Measurements from ENCODE around the gene CSNK1D.
A peak's percentile ranks its signal among the peaks of the same experiment; 100 is the strongest.
"Not testable (repeated sequence)": the region's sequence is repeated elsewhere in the genome, so short reads cannot be mapped to it uniquely, and the experiment has no call there.

CSNK1D gene

GRCh38 chr17:82262344-82262743 is 11.2 kb downstream of the CSNK1D start:
- no peak for DNase-seq
- intact Hi-C loops (cut with DNase I): loop anchor here (5.0 kb wide), 1 partner anchor 35 kb away; no protein-coding TSS in a partner anchor

DNA sequence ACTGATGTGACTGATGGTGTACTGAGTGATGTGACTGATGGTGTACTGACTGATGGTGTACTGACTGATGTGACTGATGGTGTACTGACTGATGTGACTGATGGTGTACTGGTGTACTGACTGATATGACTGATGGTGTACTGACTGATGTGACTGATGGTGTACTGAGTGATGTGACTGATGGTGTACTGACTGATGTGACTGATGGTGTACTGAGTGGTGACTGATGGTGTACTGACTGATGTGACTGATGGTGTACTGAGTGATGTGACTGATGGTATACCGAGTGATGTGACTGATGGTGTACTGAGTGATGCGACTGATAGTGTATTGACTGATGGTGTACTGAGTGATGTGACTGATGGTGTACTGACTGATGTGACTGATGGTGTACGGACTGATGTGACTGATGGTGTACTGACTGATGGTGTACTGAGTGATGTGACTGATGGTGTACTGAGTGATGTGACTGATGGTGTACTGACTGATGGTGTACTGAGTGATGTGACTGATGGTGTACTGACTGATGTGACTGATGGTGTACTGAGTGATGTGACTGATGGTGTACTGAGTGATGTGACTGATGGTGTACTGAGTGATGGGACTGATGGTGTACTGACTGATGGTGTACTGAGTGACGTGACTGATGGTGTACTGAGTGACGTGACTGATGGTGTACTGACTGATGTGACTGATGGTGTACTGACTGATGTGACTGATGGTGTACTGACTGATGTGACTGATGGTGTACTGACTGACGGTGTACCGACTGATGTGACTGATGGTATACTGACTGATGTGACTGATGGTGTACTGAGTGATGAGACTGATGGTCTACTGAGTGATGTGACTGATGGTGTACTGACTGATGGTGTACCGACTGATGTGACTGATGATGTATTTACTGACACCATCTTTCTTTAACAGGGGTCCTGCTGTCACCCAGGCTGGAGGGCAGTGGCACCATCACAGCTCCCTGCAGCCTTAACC is 13.2 kb downstream of the CSNK1D start:
- intact Hi-C loops (cut with DNase I): loop anchor here (5.0 kb wide), 1 partner anchor 37 kb away; no protein-coding TSS in a partner anchor
- not testable (repeated sequence) for DNase-seq

GRCh38 chr17:82258555-82258954 is 14.9 kb downstream of the CSNK1D start:
- intact Hi-C loops (cut with DNase I): no loop called here
- DNase-seq: no peak

DNA sequence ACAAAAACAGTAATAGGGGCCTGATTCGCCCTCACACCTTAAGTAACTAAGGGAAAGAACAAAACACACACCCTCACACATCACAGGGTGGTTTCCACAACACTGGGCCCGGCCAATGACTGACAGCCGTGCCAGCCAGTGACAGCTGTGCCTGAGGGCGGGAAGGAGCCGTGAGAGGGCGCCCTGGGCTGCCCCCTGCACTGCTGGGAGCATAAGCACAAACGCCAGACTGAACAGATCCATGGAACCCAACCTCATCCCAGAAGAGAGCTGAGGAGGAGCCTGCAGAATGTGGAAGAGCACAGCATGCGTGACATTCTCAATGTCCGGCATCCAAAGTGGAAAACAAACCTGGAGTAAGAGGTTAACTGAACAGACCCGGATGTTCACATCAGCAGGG is 16.0 kb downstream of the CSNK1D start:
- intact Hi-C loops (cut with DNase I): no loop called here
- DNase-seq: peak; percentile 60 to 91 (median 82)

- DNase-seq: no peak
- intact Hi-C loops (cut with DNase I): no loop called here
These were observed 17.1 kb downstream of the CSNK1D start for GRCh38 chr17:82256242-82256885.

DNA sequence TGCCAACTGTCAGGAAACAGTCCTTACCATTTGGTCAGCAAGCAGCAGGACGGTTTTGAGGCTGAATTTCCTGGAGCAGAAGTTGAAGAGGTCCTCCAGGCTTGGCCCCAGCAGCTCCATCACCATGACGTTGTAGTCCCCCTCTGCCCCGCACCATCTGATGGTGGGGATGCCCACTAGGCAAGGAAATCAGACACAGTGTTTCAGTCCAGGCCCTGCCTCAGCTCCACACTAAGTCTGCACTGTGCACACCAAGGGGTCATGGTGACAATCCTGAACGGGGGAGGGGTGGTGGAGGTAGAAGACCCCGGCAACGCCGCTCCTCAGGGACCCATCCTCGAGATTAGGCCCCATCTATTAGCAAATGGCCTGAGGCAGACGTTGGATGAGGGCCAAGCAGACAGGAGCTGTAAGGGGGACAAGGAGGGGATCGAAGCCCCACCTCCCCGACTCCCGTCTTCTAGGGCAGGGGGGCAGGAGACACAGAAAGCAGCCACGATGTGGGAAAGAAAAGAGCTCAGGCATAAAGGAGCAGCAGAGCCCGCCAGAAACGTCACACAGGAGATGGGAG is 18.0 kb downstream of the CSNK1D start:
- no peak for DNase-seq
- intact Hi-C loops (cut with DNase I): no loop called here

GRCh38 chr17:82254746-82255145 is 18.8 kb downstream of the CSNK1D start:
- intact Hi-C loops (cut with DNase I); DNase-seq: not testable (repeated sequence)

DNA sequence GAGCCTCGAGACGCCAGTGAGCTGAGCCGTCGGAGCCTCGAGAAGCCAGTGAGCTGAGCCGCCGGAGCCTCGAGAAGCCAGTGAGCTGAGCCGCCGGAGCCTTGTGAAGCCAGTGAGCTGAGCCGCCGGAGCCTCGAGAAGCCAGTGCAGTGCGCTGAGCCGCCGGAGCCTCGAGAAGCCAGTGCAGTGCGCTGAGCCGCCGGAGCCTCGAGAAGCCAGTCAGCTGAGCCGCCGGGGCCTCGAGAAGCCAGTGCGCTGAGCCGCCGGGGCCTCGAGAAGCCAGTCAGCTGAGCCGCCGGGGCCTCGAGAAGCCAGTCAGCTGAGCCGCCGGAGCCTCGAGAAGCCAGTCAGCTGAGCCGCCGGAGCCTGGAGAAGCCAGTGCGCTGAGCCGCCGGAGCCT is 19.4 kb downstream of the CSNK1D start:
- intact Hi-C loops (cut with DNase I); DNase-seq: not testable (repeated sequence)

DNA sequence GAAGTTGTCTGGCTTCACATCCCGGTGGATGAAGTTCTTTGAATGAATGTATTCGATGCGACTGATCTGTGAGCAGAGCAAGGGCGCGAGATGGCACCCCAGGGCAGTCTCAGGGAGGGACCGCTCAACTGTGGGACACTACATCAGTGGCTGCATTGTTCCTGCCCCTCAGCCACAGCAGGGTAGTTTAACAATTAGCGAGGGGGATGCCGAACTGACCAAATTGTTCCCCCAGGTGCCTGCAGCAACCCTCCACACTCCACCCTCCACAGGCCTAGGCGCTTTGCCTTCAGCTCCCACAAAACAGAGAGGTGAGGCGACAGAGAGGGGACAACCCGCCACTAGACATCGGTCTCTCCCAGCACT is 20.3 kb downstream of the CSNK1D start:
- intact Hi-C loops (cut with DNase I): no loop called here
- DNase-seq: no peak

DNA sequence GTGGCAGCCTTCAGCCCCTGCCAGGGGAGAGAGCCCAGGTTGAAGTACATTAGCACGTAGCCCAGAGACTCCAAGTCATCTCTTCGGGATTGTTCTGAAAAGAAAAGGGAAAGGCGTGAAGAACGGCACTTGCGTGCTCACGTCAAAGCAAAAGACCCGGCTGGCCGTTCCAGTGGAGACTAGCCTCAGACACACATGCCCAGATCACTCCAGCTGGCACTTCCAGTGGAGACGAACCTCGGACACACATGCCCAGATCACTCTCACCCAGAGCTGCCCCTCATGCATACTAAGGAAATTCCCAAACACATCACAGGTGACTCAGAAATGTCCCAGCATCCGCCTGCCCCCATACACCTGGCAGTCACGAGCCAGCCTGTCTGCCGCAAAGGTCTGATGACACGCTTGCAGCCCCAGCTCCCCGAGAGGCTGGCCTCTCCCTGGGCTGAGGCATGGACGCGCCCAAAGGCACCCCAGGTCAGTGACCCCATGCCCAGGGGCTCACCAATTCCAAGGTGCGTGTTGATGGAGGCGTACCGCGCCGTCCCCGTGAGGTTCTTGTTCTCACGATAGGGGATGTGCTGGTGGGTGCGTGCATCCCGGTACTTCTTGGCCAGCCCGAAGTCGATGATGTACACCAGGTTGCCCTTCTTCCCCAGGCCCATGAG is 20.9 kb downstream of the CSNK1D start:
- DNase-seq: no peak
- intact Hi-C loops (cut with DNase I): no loop called here

GRCh38 chr17:82250868-82251500 is 22.5 kb downstream of the CSNK1D start:
- DNase-seq: no peak
- intact Hi-C loops (cut with DNase I): no loop called here

GRCh38 chr17:82249896-82250581 is 23.5 kb downstream of the CSNK1D start:
- DNase-seq: no peak
- intact Hi-C loops (cut with DNase I): no loop called here

- DNase-seq: no peak
These were observed 24.5 kb downstream of the CSNK1D start for GRCh38 chr17:82248815-82249674.

DNA sequence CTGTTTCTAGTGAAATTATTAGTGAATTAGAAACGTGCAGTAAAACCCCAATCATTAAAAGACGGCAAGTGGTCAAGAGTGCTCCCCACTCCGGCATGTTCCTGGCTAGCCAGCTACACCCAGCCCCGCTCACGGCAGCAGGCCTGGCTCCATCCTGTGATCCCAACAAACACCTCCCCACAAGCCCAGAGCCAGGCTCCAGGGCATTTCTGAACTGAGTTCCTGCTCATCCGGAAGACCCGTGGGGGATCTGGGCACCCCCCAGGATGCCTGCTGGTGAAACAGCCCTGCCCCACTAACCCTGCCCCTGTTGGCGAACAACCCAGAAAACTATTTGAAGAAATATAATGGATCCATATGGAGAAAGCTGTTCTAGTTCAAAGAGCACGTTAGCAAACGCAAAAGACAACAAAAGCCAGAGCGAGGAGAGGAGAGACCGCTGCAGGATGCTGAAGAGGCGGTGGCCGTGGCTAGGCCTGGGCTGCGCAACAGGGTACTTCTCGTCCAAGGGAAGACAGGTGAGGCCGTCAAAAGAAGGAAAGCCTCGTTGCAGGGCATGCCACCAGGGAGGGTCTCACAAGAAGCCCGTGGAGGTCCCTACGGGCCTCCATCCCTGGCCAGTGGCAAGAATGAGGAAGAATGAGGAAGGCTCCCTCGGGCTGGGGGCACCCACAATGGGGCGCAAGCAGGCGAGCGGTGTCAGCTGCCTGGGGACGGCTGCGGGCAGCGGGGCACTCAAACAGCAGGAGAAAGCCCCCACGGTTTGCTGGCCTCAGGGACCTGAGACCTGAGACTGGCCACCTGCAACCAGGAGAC is 25.4 kb downstream of the CSNK1D start:
- no peak for DNase-seq

More at GRCh38 chr17:82248815-82249674, 24.5 kb downstream of the CSNK1D start:
- intact Hi-C loops (cut with DNase I): no loop called here

GRCh38 chr17:82247182-82247823 is 26.2 kb downstream of the CSNK1D start:
- no peak for DNase-seq
- intact Hi-C loops (cut with DNase I): no loop called here

More for the DNA sequence above, 25.4 kb downstream of the CSNK1D start:
- intact Hi-C loops (cut with DNase I): no loop called here
